Mesothelial cell of epicardium (in vitro differentiated cells): ENCODE measurements around the gene PSG3. TPM values are rescaled to one million over a fixed set of nuclear protein-coding genes. Genes with fewer than 3 reads are reported as not detected.
"Not testable (repeated sequence)": the region's sequence is repeated elsewhere in the genome, so short reads cannot be mapped to it uniquely, and the experiment has no call there.

Experiments
- DNase-seq, 2 experiments: peaks; one replicate each; pipeline ENCODE4 v3.0.0; 2021; ENCODE audit warnings: low spot score in 2 of 2; ENCODE audit not compliant: unreplicated experiment in 2 of 2
- H3K27ac Mint-ChIP-seq: 2 replicates; pipeline ENCODE4 v1.8.0; 2021; ENCODE audit warnings: mixed read lengths
- H3K27me3 Mint-ChIP-seq: 2 replicates; pipeline ENCODE4 v1.8.0; 2021; ENCODE audit warnings: low read depth, mixed read lengths
- H3K36me3 Mint-ChIP-seq: 2 replicates; pipeline ENCODE4 v1.8.0; 2021; ENCODE audit warnings: mixed read lengths
- H3K4me1 Mint-ChIP-seq: 2 replicates; pipeline ENCODE4 v1.8.0; 2021; ENCODE audit warnings: mixed read lengths
- H3K4me3 Mint-ChIP-seq: 2 replicates; pipeline ENCODE4 v1.8.0; 2021; ENCODE audit warnings: mild to moderate bottlenecking, moderate library complexity, mixed read lengths
- H3K9me3 Mint-ChIP-seq: 2 replicates; pipeline ENCODE4 v1.8.0; 2021; ENCODE audit warnings: mixed read lengths
- CTCF ChIP-seq: fragments of 200-600 bp; sonication (generic); IDR thresholded peaks from one replicate; pipeline ENCODE4 v1.5.0; 2021; ENCODE audit warnings: antibody characterized with exemption; ENCODE audit not compliant: unreplicated experiment
- total RNA-seq: library from RNA; stranded (reverse); gene quantifications from 3 replicates; pipeline ENCODE4 v1.2.1, GENCODE V29; 2021

The PSG3 gene
- total RNA-seq = not detected in 3 replicates

- not testable (repeated sequence) for H3K36me3 Mint-ChIP-seq, H3K4me3 Mint-ChIP-seq, DNase-seq, H3K4me1 Mint-ChIP-seq, H3K27me3 Mint-ChIP-seq, H3K27ac Mint-ChIP-seq
- peaks cover 54% of the 10 kb centered on the region for H3K9me3 Mint-ChIP-seq
Measured at GRCh38 chr19:42740381-42740780, at the start of gene PSG3. Gene PSG3, minus strand, starts transcription at chr19:42740481. Its CDS starts 97 bp downstream, at chr19:42740384.

- peaks cover 53% of the 10 kb centered on the region for H3K9me3 Mint-ChIP-seq
- not testable (repeated sequence) for H3K27me3 Mint-ChIP-seq, H3K27ac Mint-ChIP-seq, H3K36me3 Mint-ChIP-seq, H3K4me1 Mint-ChIP-seq, H3K4me3 Mint-ChIP-seq, DNase-seq
Measured at GRCh38 chr19:42788766-42789165, 48.5 kb upstream of the PSG3 start.

GRCh38 chr19:42787766-42788165 lies 47.5 kb upstream of the PSG3 start:
- peaks cover 51% of the 10 kb centered on the region for H3K9me3 Mint-ChIP-seq
- H3K4me3 Mint-ChIP-seq = not testable (repeated sequence)

GRCh38 chr19:42776750-42777612 lies 36.7 kb upstream of the PSG3 start:
- peaks cover 58% of the 10 kb centered on the region for H3K9me3 Mint-ChIP-seq
- H3K4me3 Mint-ChIP-seq, H3K36me3 Mint-ChIP-seq, H3K27me3 Mint-ChIP-seq, H3K27ac Mint-ChIP-seq, DNase-seq, H3K4me1 Mint-ChIP-seq: not testable (repeated sequence)

More at GRCh38 chr19:42787766-42788165, 47.5 kb upstream of the PSG3 start:
- not testable (repeated sequence) for H3K36me3 Mint-ChIP-seq, H3K27ac Mint-ChIP-seq, H3K27me3 Mint-ChIP-seq, H3K4me1 Mint-ChIP-seq, DNase-seq

- not testable (repeated sequence) for H3K27ac Mint-ChIP-seq, DNase-seq, H3K4me1 Mint-ChIP-seq, H3K27me3 Mint-ChIP-seq, H3K36me3 Mint-ChIP-seq, H3K4me3 Mint-ChIP-seq
- H3K9me3 Mint-ChIP-seq = peaks cover 47% of the 10 kb centered on the region
Measured at GRCh38 chr19:42774510-42775158, 34.4 kb upstream of the PSG3 start.

GRCh38 chr19:42767319-42767718 lies 27.0 kb upstream of the PSG3 start:
- not testable (repeated sequence) for DNase-seq, H3K36me3 Mint-ChIP-seq, H3K4me3 Mint-ChIP-seq, H3K27me3 Mint-ChIP-seq, H3K4me1 Mint-ChIP-seq, H3K27ac Mint-ChIP-seq
- H3K9me3 Mint-ChIP-seq = peaks cover 47% of the 10 kb centered on the region

GRCh38 chr19:42766871-42767270 lies 26.6 kb upstream of the PSG3 start:
- H3K4me3 Mint-ChIP-seq, DNase-seq, H3K27ac Mint-ChIP-seq, H3K4me1 Mint-ChIP-seq, H3K27me3 Mint-ChIP-seq, H3K36me3 Mint-ChIP-seq: not testable (repeated sequence)
- peaks cover 48% of the 10 kb centered on the region for H3K9me3 Mint-ChIP-seq

- no peaks in the 10 kb centered on the region for H3K27me3 Mint-ChIP-seq
- TF ChIP-seq CTCF = no peak
- peaks cover 58% of the 10 kb centered on the region for H3K9me3 Mint-ChIP-seq
- H3K27ac Mint-ChIP-seq = no peak overlapping the region
- no peak overlapping the region for H3K4me3 Mint-ChIP-seq
- DNase-seq = no peak
- H3K4me1 Mint-ChIP-seq = no peaks in the 10 kb centered on the region
- peaks cover 6% of the 10 kb centered on the region for H3K36me3 Mint-ChIP-seq
Measured at GRCh38 chr19:42764836-42765235, 24.6 kb upstream of the PSG3 start.

GRCh38 chr19:42762789-42763188 lies 22.5 kb upstream of the PSG3 start:
- Mint-ChIP-seq H3K9me3 (peaks cover 60% of the 10 kb centered on the region), H3K27ac (no peak overlapping the region)

GRCh38 chr19:42761924-42762295 lies 21.6 kb upstream of the PSG3 start:
- H3K27me3 Mint-ChIP-seq, H3K4me1 Mint-ChIP-seq, DNase-seq, H3K4me3 Mint-ChIP-seq, H3K36me3 Mint-ChIP-seq, H3K27ac Mint-ChIP-seq: not testable (repeated sequence)
- peaks cover 58% of the 10 kb centered on the region for H3K9me3 Mint-ChIP-seq

More at GRCh38 chr19:42762789-42763188, 22.5 kb upstream of the PSG3 start:
- no peak for DNase-seq
- H3K27me3 Mint-ChIP-seq = no peaks in the 10 kb centered on the region
- peaks cover 6% of the 10 kb centered on the region for H3K36me3 Mint-ChIP-seq
- no peak overlapping the region for H3K4me3 Mint-ChIP-seq
- no peaks in the 10 kb centered on the region for H3K4me1 Mint-ChIP-seq
- TF ChIP-seq CTCF = no peak

GRCh38 chr19:42760954-42761923 lies 21.0 kb upstream of the PSG3 start:
- not testable (repeated sequence) for DNase-seq, H3K36me3 Mint-ChIP-seq

More at GRCh38 chr19:42760954-42761923, 21.0 kb upstream of the PSG3 start:
- peaks cover 52% of the 10 kb centered on the region for H3K9me3 Mint-ChIP-seq
- H3K4me3 Mint-ChIP-seq, H3K27ac Mint-ChIP-seq, H3K4me1 Mint-ChIP-seq, H3K27me3 Mint-ChIP-seq: not testable (repeated sequence)
